Mononuclear cell (primary cell): ENCODE measurements around the gene CAPZB. TPM values are rescaled to one million over a fixed set of nuclear protein-coding genes. Genes with fewer than 3 reads are reported as not detected.

ENCODE experiments used
- H3K27me3 ChIP-seq: 2 replicates; pipeline ENCODE4 v1.6.0; 2011; ENCODE audit warnings: low read length, control low read depth; ENCODE audit not compliant: insufficient read depth
- H3K4me1 ChIP-seq: 2 replicates; pipeline ENCODE4 v1.5.1; 2011; ENCODE audit warnings: mild to moderate bottlenecking, low read length, control low read depth; ENCODE audit not compliant: insufficient read depth
- H3K4me3 ChIP-seq: 2 replicates; pipeline ENCODE4 v1.5.1; 2011; ENCODE audit warnings: mild to moderate bottlenecking, low read length, moderate library complexity
- H3K9me3 ChIP-seq: 2 replicates; pipeline ENCODE4 v1.5.1; 2011; ENCODE audit warnings: low read depth, mild to moderate bottlenecking, control low read depth, low read length
- total RNA-seq: library from RNA; depleted of rRNA; stranded (reverse); fragments of >200 nt; gene quantifications from one replicate; pipeline ENCODE4 v1.2.3, GENCODE V29; 2012

Gene CAPZB
- total RNA-seq, 1 donor = 128 TPM

DNA sequence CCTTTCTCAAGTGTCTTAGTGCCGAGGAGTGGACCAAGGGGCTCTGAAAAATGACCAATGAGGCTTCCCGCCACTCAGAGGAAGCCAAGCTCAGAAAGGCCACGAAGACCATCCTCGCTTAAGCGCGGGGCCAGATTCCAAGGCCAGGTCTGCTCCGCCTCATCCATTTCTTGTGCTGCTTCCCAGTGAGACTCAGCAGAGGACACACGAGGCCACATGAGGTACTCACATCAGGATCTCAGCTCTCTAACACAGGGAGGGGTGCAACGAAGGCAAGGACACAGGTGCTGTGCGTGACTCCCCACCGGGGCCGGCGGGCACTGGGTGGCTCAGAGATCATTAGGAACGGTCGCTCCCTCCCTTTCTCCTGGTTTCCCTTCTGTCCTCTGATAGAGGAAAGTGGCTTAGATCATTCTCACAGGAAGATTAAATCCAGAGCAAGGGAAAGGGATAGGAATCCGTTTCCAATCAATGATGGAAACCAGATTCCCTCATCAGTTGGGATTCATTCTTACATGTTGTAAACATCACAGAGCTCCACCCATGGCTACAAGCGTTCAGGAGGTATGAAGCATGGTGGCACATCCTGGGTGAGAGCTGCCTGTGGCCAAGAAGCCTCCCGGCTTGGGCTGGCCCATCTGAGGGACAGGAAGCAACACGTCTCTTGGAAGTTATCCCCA, 46.7 kb downstream of the CAPZB start:
- H3K27me3 ChIP-seq = no peaks in the 10 kb centered on the region
- no peak overlapping the region for H3K4me3 ChIP-seq
- no peaks in the 10 kb centered on the region for H3K9me3 ChIP-seq
- H3K4me1 ChIP-seq = peaks cover 51% of the 10 kb centered on the region

- Histone ChIP-seq H3K27me3 (no peaks in the 10 kb centered on the region), H3K4me3 (no peak overlapping the region), H3K9me3 (no peaks in the 10 kb centered on the region), H3K4me1 (peaks cover 55% of the 10 kb centered on the region)
Measured at GRCh38 chr1:19437891-19438294, 47.4 kb downstream of the CAPZB start.

DNA sequence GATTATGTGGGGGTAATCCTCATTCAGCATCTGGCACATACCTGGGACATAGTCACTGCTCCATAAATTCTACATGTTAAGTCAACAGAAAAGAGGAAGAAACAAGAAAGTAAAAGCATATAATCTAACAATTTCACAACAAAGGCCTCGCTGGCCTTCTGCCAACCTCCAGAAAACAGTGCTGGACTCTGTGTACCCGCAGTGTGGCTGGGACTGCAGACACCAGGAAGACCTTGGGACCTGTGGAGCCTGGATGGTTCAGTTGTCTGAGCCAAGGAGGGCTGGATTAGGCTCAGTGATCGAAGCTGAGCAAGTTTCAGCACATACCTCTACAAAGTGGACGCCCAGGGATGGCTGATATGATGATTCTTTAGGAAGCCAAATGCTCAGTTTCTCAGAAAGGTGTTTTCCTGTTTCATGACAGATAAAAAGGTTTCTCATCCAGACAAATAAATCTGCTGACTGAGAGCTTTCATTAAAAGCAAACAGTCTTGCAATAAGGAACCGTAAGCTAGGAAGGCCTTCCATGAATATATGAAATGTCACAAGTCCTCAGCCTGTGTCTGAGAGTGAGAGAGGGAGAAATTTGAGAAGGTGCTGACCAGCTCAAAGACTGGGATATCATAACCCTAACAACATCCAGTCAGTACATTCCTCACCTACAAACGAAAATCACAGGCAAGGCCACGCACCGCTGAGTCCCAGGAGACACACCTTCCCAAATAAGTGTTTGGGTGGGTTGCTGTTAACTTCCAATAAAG, 48.4 kb downstream of the CAPZB start:
- Histone ChIP-seq H3K4me3 (no peak overlapping the region), H3K4me1 (peaks cover 58% of the 10 kb centered on the region), H3K9me3 (no peaks in the 10 kb centered on the region), H3K27me3 (no peaks in the 10 kb centered on the region)

DNA sequence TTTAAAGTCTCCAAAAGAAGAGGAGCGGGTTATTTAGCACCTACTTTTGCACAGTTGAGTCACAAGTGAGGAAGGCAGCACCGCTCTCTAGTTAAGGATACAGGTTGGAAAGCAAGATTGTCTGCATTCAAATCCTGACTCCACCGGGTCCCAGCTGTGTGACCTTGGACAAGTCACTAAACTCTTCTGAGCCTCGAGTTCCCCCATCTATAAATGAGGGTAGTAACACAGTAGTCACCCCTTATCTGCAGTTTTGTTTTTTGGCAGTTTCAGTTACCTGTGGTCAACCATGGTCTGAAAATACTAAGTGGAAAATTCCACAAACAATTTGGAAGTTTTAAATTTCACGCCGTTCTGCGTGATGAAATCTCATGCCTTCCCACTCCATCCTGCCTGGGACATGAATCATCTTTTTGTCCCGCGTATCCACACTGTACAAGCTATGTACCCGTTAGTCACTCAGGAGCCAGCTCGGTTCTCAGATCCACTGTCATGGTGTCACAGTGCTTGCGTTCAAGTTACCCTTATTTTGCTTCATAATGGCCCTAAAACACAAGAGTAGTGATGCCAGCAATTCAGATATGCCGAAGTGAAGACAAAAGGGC, 49.4 kb downstream of the CAPZB start:
- H3K4me1 ChIP-seq = peaks cover 59% of the 10 kb centered on the region

GRCh38 chr1:19435181-19435580, 50.2 kb downstream of the CAPZB start:
- H3K27me3 ChIP-seq = no peaks in the 10 kb centered on the region
- H3K4me3 ChIP-seq = no peak overlapping the region
- peaks cover 67% of the 10 kb centered on the region for H3K4me1 ChIP-seq

More for the DNA sequence above, 49.4 kb downstream of the CAPZB start:
- no peaks in the 10 kb centered on the region for H3K9me3 ChIP-seq
- no peaks in the 10 kb centered on the region for H3K27me3 ChIP-seq
- no peak overlapping the region for H3K4me3 ChIP-seq

GRCh38 chr1:19433719-19433998, 51.7 kb downstream of the CAPZB start:
- Histone ChIP-seq H3K4me1 (peaks cover 77% of the 10 kb centered on the region), H3K9me3 (no peaks in the 10 kb centered on the region), H3K27me3 (no peaks in the 10 kb centered on the region), H3K4me3 (no peak overlapping the region)

More at GRCh38 chr1:19435181-19435580, 50.2 kb downstream of the CAPZB start:
- H3K9me3 ChIP-seq = no peaks in the 10 kb centered on the region

GRCh38 chr1:19432943-19433718, 52.2 kb downstream of the CAPZB start:
- Histone ChIP-seq H3K27me3 (no peaks in the 10 kb centered on the region), H3K4me3 (no peak overlapping the region), H3K9me3 (no peaks in the 10 kb centered on the region), H3K4me1 (peaks cover 74% of the 10 kb centered on the region)

DNA sequence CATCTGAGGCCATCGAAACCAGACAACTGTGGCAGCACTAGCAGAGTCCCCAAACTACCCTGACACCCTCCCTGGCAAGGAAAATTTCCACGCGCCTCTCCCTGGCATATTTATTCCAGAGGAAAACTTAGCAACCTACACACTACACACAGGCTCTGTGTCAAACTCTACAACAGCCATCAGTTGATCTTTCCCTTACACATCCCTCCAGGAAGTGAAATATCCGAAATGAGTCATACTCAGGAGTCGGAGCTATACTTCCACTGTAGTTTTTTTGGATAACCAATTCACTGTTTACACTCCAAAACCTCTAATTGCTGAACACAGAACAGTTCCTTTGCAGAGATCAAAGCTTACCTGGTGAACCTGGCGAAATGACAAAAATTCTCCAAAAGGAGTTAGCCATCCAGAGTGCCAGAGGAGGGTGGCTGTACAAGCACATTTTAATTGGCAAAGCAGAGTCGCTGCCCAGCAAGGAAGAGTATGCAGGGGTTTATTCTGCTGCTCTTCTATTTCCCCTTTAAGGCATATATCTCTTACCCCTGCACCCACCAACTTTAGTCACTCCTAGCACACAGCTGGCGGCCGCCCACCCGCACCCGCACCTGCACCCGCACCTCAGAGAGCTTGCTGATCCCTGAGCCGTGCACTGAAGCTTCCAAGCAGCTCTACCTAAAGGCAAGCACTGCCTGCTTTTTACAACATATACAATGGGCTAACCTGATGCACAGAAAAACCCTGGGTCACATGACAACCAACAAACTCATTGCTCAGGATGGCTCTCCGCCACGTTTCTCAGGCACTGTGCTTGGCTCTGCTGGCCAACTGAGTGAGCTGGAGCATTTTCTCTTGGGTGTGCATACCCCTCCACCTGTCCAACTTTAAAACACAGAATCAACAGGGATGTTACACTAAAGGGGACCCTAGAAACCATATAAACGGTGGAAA, 54.9 kb downstream of the CAPZB start:
- peaks cover 68% of the 10 kb centered on the region for H3K4me1 ChIP-seq
- H3K9me3 ChIP-seq = no peaks in the 10 kb centered on the region
- no peaks in the 10 kb centered on the region for H3K27me3 ChIP-seq
- H3K4me3 ChIP-seq = no peak overlapping the region

- H3K4me3 ChIP-seq = no peak overlapping the region
- H3K27me3 ChIP-seq = no peaks in the 10 kb centered on the region
- H3K9me3 ChIP-seq = no peaks in the 10 kb centered on the region
- peaks cover 62% of the 10 kb centered on the region for H3K4me1 ChIP-seq
Measured at GRCh38 chr1:19429611-19430010, 55.7 kb downstream of the CAPZB start.

GRCh38 chr1:19427087-19427781, 58.1 kb downstream of the CAPZB start:
- Histone ChIP-seq H3K9me3 (no peaks in the 10 kb centered on the region), H3K27me3 (no peaks in the 10 kb centered on the region), H3K4me3 (no peak overlapping the region), H3K4me1 (peaks cover 55% of the 10 kb centered on the region)

- Histone ChIP-seq H3K4me3 (no peak overlapping the region), H3K4me1 (peaks cover 55% of the 10 kb centered on the region), H3K9me3 (no peaks in the 10 kb centered on the region), H3K27me3 (no peaks in the 10 kb centered on the region)
Measured at GRCh38 chr1:19426294-19427086, 58.8 kb downstream of the CAPZB start.

DNA sequence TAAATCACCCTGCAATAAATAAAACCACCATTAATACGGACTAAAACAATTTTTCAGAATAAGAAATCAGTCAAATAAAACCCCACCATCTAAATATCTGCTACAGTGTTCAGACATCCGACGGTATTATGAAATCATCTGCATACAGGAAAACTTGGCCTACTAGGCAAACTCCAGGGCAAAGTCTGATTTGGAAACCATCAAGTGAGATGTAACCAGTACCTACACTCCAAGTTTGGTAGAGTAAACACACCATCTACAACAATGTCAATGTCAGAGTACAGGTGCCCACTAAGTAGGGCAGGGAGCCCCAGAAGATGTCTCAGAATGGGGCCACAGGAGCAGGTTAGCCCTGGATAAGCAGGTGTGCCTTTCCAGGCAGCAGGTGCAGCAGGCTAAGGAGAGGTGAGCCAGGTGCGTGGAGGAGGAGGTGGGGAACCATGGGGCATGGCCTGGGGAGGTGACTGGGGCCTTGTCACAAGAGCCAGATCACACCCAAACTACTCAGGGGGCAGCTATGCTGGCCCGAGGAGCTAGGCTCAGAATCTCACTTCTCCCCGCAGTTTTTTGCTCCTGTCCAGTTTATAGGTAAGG, 59.6 kb downstream of the CAPZB start:
- Histone ChIP-seq H3K4me3 (no peak overlapping the region), H3K4me1 (peaks cover 52% of the 10 kb centered on the region), H3K27me3 (no peaks in the 10 kb centered on the region), H3K9me3 (no peaks in the 10 kb centered on the region)
